Fibroblast of lung (primary cell): ENCODE data around the gene PPP2R5D. TPM values are rescaled to one million over a fixed set of nuclear protein-coding genes. Genes with fewer than 3 reads are reported as not detected.

Experiments used
- DNase-seq, 2 donors: peaks; one replicate each; pipeline versions ENCODE4 v3.0.0 to v3.0.0-alpha.2; 2010; ENCODE audit warnings: low read depth in 2 of 2
- H2AFZ ChIP-seq: 2 replicates; pipeline ENCODE4 v1.5.1; 2012; ENCODE audit warnings: low read length, control low read depth, inconsistent platforms
- H3K27ac ChIP-seq: 2 replicates; pipeline ENCODE4 v1.5.1; 2011; ENCODE audit warnings: low read length, control low read depth; ENCODE audit not compliant: insufficient read depth
- H3K27me3 ChIP-seq: 2 replicates; pipeline ENCODE4 v1.5.1; 2011; ENCODE audit warnings: mild to moderate bottlenecking, low read length; ENCODE audit not compliant: control insufficient read depth, insufficient read depth
- H3K36me3 ChIP-seq: 2 replicates; pipeline ENCODE4 v1.5.1; 2011; ENCODE audit warnings: low read length; ENCODE audit not compliant: control insufficient read depth, insufficient read depth
- H3K4me1 ChIP-seq: 2 replicates; pipeline ENCODE4 v1.5.1; 2011; ENCODE audit warnings: low read length; ENCODE audit not compliant: control insufficient read depth, insufficient read depth; ENCODE audit errors: extremely low read depth
- H3K4me2 ChIP-seq: 2 replicates; pipeline ENCODE4 v1.5.1; 2011; ENCODE audit warnings: low read length, control low read depth; ENCODE audit not compliant: insufficient read depth; ENCODE audit errors: extremely low read depth
- H3K4me3 ChIP-seq, 4 experiments: fragments of 200-600 bp in 1 of 4; sonication (generic) in 1 of 4; replicated peaks in 1 of 4; 2 replicates each; pipeline ENCODE4 v1.5.1; 2011 to 2016; ENCODE audit warnings: low read length in 4 of 4, low read depth in 3 of 4, mild to moderate bottlenecking in 3 of 4, control low read depth in 2 of 4, inconsistent platforms in 1 of 4, mixed read lengths in 1 of 4; ENCODE audit not compliant: insufficient read depth in 1 of 4; ENCODE audit errors: control extremely low read depth in 1 of 4
- H3K79me2 ChIP-seq: 2 replicates; pipeline ENCODE4 v1.5.1; 2012; ENCODE audit warnings: mild to moderate bottlenecking, low read length, inconsistent platforms; ENCODE audit not compliant: control insufficient read depth, insufficient read depth
- H3K9ac ChIP-seq: 2 replicates; pipeline ENCODE4 v1.5.1; 2011; ENCODE audit warnings: mild to moderate bottlenecking, low read length, control low read depth; ENCODE audit not compliant: insufficient read depth
- H3K9me3 ChIP-seq: 2 replicates; pipeline ENCODE4 v1.5.1; 2012; ENCODE audit warnings: low read depth, low read length; ENCODE audit not compliant: control insufficient read depth, insufficient read depth
- H4K20me1 ChIP-seq: 2 replicates; pipeline ENCODE4 v1.5.1; 2011; ENCODE audit warnings: low read length; ENCODE audit not compliant: control insufficient read depth, insufficient read depth; ENCODE audit errors: extremely low read depth
- CTCF ChIP-seq, 2 donors: IDR thresholded peaks in 1 of 2; conservative IDR thresholded peaks in 1 of 2; 1 replicate in 1 of 2; 2 replicates in 1 of 2; pipeline ENCODE4 v1.5.1; 2011 to 2012; ENCODE audit warnings: low read length in 2 of 2, control low read depth in 1 of 2, inconsistent platforms in 1 of 2, low read depth in 1 of 2, mild to moderate bottlenecking in 1 of 2
- EZH2 ChIP-seq: IDR thresholded peaks from 2 replicates; pipeline ENCODE4 v1.5.1; 2012; ENCODE audit warnings: low read length, control low read depth, mild to moderate bottlenecking; ENCODE audit errors: missing control alignments
- polyA plus RNA-seq, 2 donors: library from polyadenylated mRNA; depleted of rRNA in 1 of 2; stranded (reverse) in 1 of 2; unstranded in 1 of 2; fragments of >200 nt; gene quantifications; 2 replicates each; pipeline ENCODE4 v1.2.1, GENCODE V29; 2011 to 2012; ENCODE audit warnings: missing spikeins in 1 of 2
- total RNA-seq: library from RNA; depleted of rRNA; stranded (reverse); fragments of >200 nt; gene quantifications from 2 replicates; pipeline ENCODE4 v1.2.1, GENCODE V29; 2014

The PPP2R5D gene
- total and polyA plus RNA-seq, 2 donors (not counting 1 experiment from before 2014, with no cell fraction given), result 27.1 to 39.3 TPM

GRCh38 chr6:43060755-43061633 is 76.6 kb downstream of the PPP2R5D start:
- Histone ChIP-seq H4K20me1 (no peaks in the 10 kb centered on the region), H3K4me1 (peaks cover 10% of the 10 kb centered on the region), H3K79me2 (peaks cover 14% of the 10 kb centered on the region), H3K4me3 (peak overlapping the region in 1 of 4 experiments; percentile 91), H3K27me3 (no peaks in the 10 kb centered on the region), H2AFZ (no peak overlapping the region), H3K36me3 (peaks cover 2% of the 10 kb centered on the region), H3K4me2 (peak overlapping the region; percentile 61), H3K9me3 (no peaks in the 10 kb centered on the region), H3K27ac (no peak overlapping the region), H3K9ac (no peak overlapping the region)
- no peak for TF ChIP-seq CTCF (conservative IDR thresholded peaks at IDR 0.05 in 1 of 2, IDR thresholded peaks at IDR 0.05 in 1 of 2; ENCODE audit: low read depth in 1 of 2, low read length in 2 of 2)
- TF ChIP-seq EZH2, result no peak
- DNase-seq, result no peak

- H3K27me3 ChIP-seq, result no peaks in the 10 kb centered on the region
- H3K27ac ChIP-seq, result no peak overlapping the region
- no peak overlapping the region for H3K4me2 ChIP-seq
- no peaks in the 10 kb centered on the region for H3K9me3 ChIP-seq
- peak; percentile 6 to 60 for DNase-seq
- peaks cover 2% of the 10 kb centered on the region for H3K36me3 ChIP-seq
- no peaks in the 10 kb centered on the region for H4K20me1 ChIP-seq
- H3K9ac ChIP-seq, result no peak overlapping the region
- H3K79me2 ChIP-seq, result peaks cover 14% of the 10 kb centered on the region
- H2AFZ ChIP-seq, result no peak overlapping the region
- TF ChIP-seq CTCF (conservative IDR thresholded peaks at IDR 0.05 in 1 of 2, IDR thresholded peaks at IDR 0.05 in 1 of 2; ENCODE audit: low read depth in 1 of 2, low read length in 2 of 2), result no peak
- TF ChIP-seq EZH2, result no peak
- H3K4me3 ChIP-seq, result no peak overlapping the region
- H3K4me1 ChIP-seq, result peaks cover 10% of the 10 kb centered on the region
Measured at GRCh38 chr6:43061861-43062260, 77.5 kb downstream of the PPP2R5D start.

Other genes with a start within 250 kb of the PPP2R5D start
- gene TBCC, start 238.5 kb upstream of the PPP2R5D start, total RNA-seq, result 50.0 and 50.6 TPM in 2 replicates
- gene TBCC, start 238.5 kb upstream of the PPP2R5D start, polyA plus RNA-seq, result 18.2 and 18.7 TPM in 2 replicates
- gene BICRAL, start 202.5 kb upstream of the PPP2R5D start, total RNA-seq, result 4.9 and 6.9 TPM in 2 replicates
- gene BICRAL, start 202.5 kb upstream of the PPP2R5D start, polyA plus RNA-seq, result 10.2 and 11.5 TPM in 2 replicates
- 108 and 127 TPM in 2 replicates for gene RPL7L1, start 105.0 kb upstream of the PPP2R5D start, total RNA-seq
- 80.0 and 81.0 TPM in 2 replicates for gene RPL7L1, start 105.0 kb upstream of the PPP2R5D start, polyA plus RNA-seq
- not detected in 2 replicates for gene PTCRA, start 68.5 kb upstream of the PPP2R5D start, total RNA-seq
- not detected in 2 replicates for gene PTCRA, start 68.5 kb upstream of the PPP2R5D start, polyA plus RNA-seq
- 23.9 and 30.4 TPM in 2 replicates for gene CNPY3, start 55.1 kb upstream of the PPP2R5D start, total RNA-seq
- gene CNPY3, start 55.1 kb upstream of the PPP2R5D start, polyA plus RNA-seq, result 30.3 and 38.8 TPM in 2 replicates
- not detected in 2 replicates for gene GNMT, start 23.8 kb upstream of the PPP2R5D start, total RNA-seq
- gene GNMT, start 23.8 kb upstream of the PPP2R5D start, polyA plus RNA-seq, result 0.06 and 0.12 TPM in 2 replicates
- 49.2 and 61.4 TPM in 2 replicates for gene PEX6, start 5.4 kb upstream of the PPP2R5D start, total RNA-seq
- gene PEX6, start 5.4 kb upstream of the PPP2R5D start, polyA plus RNA-seq, result 4.0 and 5.3 TPM in 2 replicates
- 52.1 and 60.9 TPM in 2 replicates for gene MEA1, start 29.4 kb downstream of the PPP2R5D start, total RNA-seq
- gene MEA1, start 29.4 kb downstream of the PPP2R5D start, polyA plus RNA-seq, result 81.0 and 111 TPM in 2 replicates
- gene KLHDC3, start 29.7 kb downstream of the PPP2R5D start, total RNA-seq, result 54.5 and 72.2 TPM in 2 replicates
- gene KLHDC3, start 29.7 kb downstream of the PPP2R5D start, polyA plus RNA-seq, result 44.3 and 54.0 TPM in 2 replicates
- 72.4 and 73.0 TPM in 2 replicates for gene RRP36, start 37.1 kb downstream of the PPP2R5D start, total RNA-seq
- 88.0 and 110 TPM in 2 replicates for gene RRP36, start 37.1 kb downstream of the PPP2R5D start, polyA plus RNA-seq
- gene CUL7, start 69.3 kb downstream of the PPP2R5D start, total RNA-seq, result 30.3 and 60.3 TPM in 2 replicates
- 19.7 and 21.4 TPM in 2 replicates for gene CUL7, start 69.3 kb downstream of the PPP2R5D start, polyA plus RNA-seq
- gene MRPL2, start 74.9 kb downstream of the PPP2R5D start, total RNA-seq, result 13.9 and 18.2 TPM in 2 replicates
- 20.3 and 23.1 TPM in 2 replicates for gene MRPL2, start 74.9 kb downstream of the PPP2R5D start, polyA plus RNA-seq
- gene KLC4, start 75.1 kb downstream of the PPP2R5D start, total RNA-seq, result 19.0 and 22.5 TPM in 2 replicates
- gene KLC4, start 75.1 kb downstream of the PPP2R5D start, polyA plus RNA-seq, result 5.7 and 7.2 TPM in 2 replicates
- gene PTK7, start 91.7 kb downstream of the PPP2R5D start, total RNA-seq, result 145 and 159 TPM in 2 replicates
- gene PTK7, start 91.7 kb downstream of the PPP2R5D start, polyA plus RNA-seq, result 51.9 and 149 TPM in 2 replicates
- gene SRF, start 186.7 kb downstream of the PPP2R5D start, total RNA-seq, result 16.0 and 16.9 TPM in 2 replicates
- 29.5 and 32.3 TPM in 2 replicates for gene SRF, start 186.7 kb downstream of the PPP2R5D start, polyA plus RNA-seq
- gene CUL9, start 197.6 kb downstream of the PPP2R5D start, total RNA-seq, result 27.0 and 32.2 TPM in 2 replicates
- gene CUL9, start 197.6 kb downstream of the PPP2R5D start, polyA plus RNA-seq, result 6.7 and 11.9 TPM in 2 replicates
- 39.5 and 52.5 TPM in 2 replicates for gene DNPH1, start 244.9 kb downstream of the PPP2R5D start, total RNA-seq
- 31.2 and 32.0 TPM in 2 replicates for gene DNPH1, start 244.9 kb downstream of the PPP2R5D start, polyA plus RNA-seq